A673 (cell line): Measurements from ENCODE around the gene PAXX. TPM values are rescaled to one million over a fixed set of nuclear protein-coding genes. Genes with fewer than 3 reads are reported as not detected.

Experiments used
- BruUV-seq: library from RNA; stranded (reverse); fragments of 400-500 nt; replicated peaks from 2 replicates; lab custom pipeline; 2021; lab: Mats Ljungman, UMichigan
- CTCF ChIA-PET: fragments of 300-600 bp; sonication (Branson Sonifier 250); formaldehyde crosslinking; loops from one replicate; lab custom pipeline; 2022; ENCODE audit warnings: antibody characterized with exemption; lab: Charles Lee
- POLR2A ChIA-PET: fragments of 300-600 bp; sonication (Branson Sonifier 250); formaldehyde crosslinking; loops from one replicate; lab custom pipeline; 2022; ENCODE audit warnings: antibody characterized with exemption; ENCODE audit not compliant: low non-redundant PET; lab: Charles Lee
- DNase-seq: peaks from one replicate; pipeline ENCODE4 v3.0.0-alpha.2; 2015; ENCODE audit warnings: low spot score
- H3K27ac ChIP-seq: fragments of 200-600 bp; sonication (generic); 2 replicates; pipeline ENCODE4 v1.5.1; 2016; ENCODE audit warnings: mixed run types, low read depth, mild to moderate bottlenecking, mixed read lengths, antibody characterized with exemption, low read length; ENCODE audit not compliant: poor library complexity, severe bottlenecking
- H3K27me3 ChIP-seq: fragments of 200-600 bp; sonication (generic); replicated peaks from 2 replicates; pipeline ENCODE4 v1.6.1; 2017; ENCODE audit warnings: mixed run types, low read depth, mild to moderate bottlenecking, mixed read lengths, antibody characterized with exemption, low read length; ENCODE audit not compliant: insufficient read depth, poor library complexity
- H3K36me3 ChIP-seq: fragments of 200-600 bp; sonication (generic); 2 replicates; pipeline ENCODE4 v1.6.1; 2016; ENCODE audit warnings: mixed run types, mild to moderate bottlenecking, mixed read lengths, antibody characterized with exemption, low read length; ENCODE audit not compliant: insufficient read depth, poor library complexity, severe bottlenecking
- H3K4me1 ChIP-seq: fragments of 200-600 bp; sonication (generic); 2 replicates; pipeline ENCODE4 v1.6.1; 2017; ENCODE audit warnings: mixed run types, mild to moderate bottlenecking, mixed read lengths, antibody characterized with exemption, low read length; ENCODE audit not compliant: insufficient read depth, poor library complexity, severe bottlenecking
- H3K4me3 ChIP-seq: fragments of 200-600 bp; sonication (generic); 2 replicates; pipeline ENCODE4 v1.5.1; 2016; ENCODE audit warnings: low read depth, mixed run types, mild to moderate bottlenecking, mixed read lengths, low read length; ENCODE audit not compliant: poor library complexity, severe bottlenecking
- H3K9me3 ChIP-seq: fragments of 200-600 bp; sonication (generic); 2 replicates; pipeline ENCODE4 v1.6.1; 2016; ENCODE audit warnings: mixed run types, low read depth, mild to moderate bottlenecking, mixed read lengths, antibody characterized with exemption, low read length; ENCODE audit not compliant: poor library complexity, severe bottlenecking
- EZH2 ChIP-seq: fragments of 200-600 bp; sonication (generic); IDR thresholded peaks from 2 replicates; pipeline ENCODE4 v1.6.1; 2017; ENCODE audit warnings: borderline replicate concordance, low read depth, mild to moderate bottlenecking, mixed read lengths, antibody characterized with exemption, low read length; ENCODE audit not compliant: poor library complexity, severe bottlenecking
- intact Hi-C: fragments of 100-400 bp; cut with micrococcal nuclease; formaldehyde crosslinking; loops from one replicate; pipeline ENCODE4 v1.10.0; 2022; ENCODE audit not compliant: unreplicated experiment
- total RNA-seq: library from RNA; stranded (reverse); gene quantifications from 2 replicates; pipeline ENCODE4 v1.2.3, GENCODE V29; 2021
- TF ChIP-seq, protein P1 (sequence below): fragments of 300-800, 200-600 bp; sonication (generic); conservative IDR thresholded peaks from 2 replicates; pipeline ENCODE4 v1.5.1; 2017; ENCODE audit warnings: low read depth, mild to moderate bottlenecking, antibody characterized with exemption, low read length, moderate library complexity, mixed read lengths

The PAXX gene
- total RNA-seq, 1 experiment from 2014 or later, result 91.5 TPM

- intact Hi-C loops, result no loop called here
- Histone ChIP-seq H3K4me3 (no peak overlapping the region), H3K27me3 (no peaks in the 10 kb centered on the region), H3K4me1 (no peaks in the 10 kb centered on the region), H3K27ac (no peak overlapping the region), H3K9me3 (no peaks in the 10 kb centered on the region), H3K36me3 (peaks cover 4% of the 10 kb centered on the region)
- BruUV-seq, result no TSS peak
- POLR2A ChIA-PET, result no interaction called here
- DNase-seq, result no peak
- CTCF ChIA-PET, result no interaction called here
- TF ChIP-seq, protein P1, sequence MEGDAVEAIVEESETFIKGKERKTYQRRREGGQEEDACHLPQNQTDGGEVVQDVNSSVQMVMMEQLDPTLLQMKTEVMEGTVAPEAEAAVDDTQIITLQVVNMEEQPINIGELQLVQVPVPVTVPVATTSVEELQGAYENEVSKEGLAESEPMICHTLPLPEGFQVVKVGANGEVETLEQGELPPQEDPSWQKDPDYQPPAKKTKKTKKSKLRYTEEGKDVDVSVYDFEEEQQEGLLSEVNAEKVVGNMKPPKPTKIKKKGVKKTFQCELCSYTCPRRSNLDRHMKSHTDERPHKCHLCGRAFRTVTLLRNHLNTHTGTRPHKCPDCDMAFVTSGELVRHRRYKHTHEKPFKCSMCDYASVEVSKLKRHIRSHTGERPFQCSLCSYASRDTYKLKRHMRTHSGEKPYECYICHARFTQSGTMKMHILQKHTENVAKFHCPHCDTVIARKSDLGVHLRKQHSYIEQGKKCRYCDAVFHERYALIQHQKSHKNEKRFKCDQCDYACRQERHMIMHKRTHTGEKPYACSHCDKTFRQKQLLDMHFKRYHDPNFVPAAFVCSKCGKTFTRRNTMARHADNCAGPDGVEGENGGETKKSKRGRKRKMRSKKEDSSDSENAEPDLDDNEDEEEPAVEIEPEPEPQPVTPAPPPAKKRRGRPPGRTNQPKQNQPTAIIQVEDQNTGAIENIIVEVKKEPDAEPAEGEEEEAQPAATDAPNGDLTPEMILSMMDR, result no peak
- no peak for TF ChIP-seq EZH2
These were observed 23.8 kb downstream of the PAXX start for GRCh38 chr9:137015976-137016375.

DNA sequence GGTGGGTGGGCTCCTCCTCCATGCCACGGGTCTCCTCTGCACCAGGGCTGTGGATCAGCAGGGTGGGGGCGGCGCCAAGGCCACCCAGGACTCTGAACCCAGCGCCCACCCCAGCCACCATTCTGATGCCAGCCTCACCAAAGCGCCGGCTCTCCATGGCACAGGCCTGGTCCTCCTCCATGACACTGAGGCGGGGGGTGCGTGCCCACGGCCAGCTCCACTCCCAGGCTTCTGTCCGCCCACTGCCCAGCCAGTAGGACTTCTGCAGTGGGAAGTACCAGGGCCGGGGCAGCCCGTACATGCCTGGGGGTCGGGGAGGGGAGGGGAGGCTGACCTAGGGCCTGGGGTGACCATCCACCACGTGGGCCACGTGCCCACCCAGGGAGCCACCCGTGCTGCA is 24.2 kb downstream of the PAXX start:
- Histone ChIP-seq H3K4me3 (no peak overlapping the region), H3K27me3 (no peaks in the 10 kb centered on the region), H3K36me3 (peaks cover 4% of the 10 kb centered on the region), H3K9me3 (no peaks in the 10 kb centered on the region), H3K4me1 (no peaks in the 10 kb centered on the region), H3K27ac (no peak overlapping the region)
- DNase-seq, result no peak
- ChIA-PET CTCF (no interaction called here), POLR2A (no interaction called here)
- intact Hi-C loops, result no loop called here
- TF ChIP-seq, protein P1, result no peak
- no peak for TF ChIP-seq EZH2
- BruUV-seq, result no TSS peak

GRCh38 chr9:137017071-137017470 is 24.8 kb downstream of the PAXX start:
- Histone ChIP-seq H3K4me1 (no peaks in the 10 kb centered on the region), H3K9me3 (no peaks in the 10 kb centered on the region), H3K27ac (no peak overlapping the region), H3K36me3 (peaks cover 4% of the 10 kb centered on the region), H3K4me3 (no peak overlapping the region), H3K27me3 (no peaks in the 10 kb centered on the region)
- intact Hi-C loops, result no loop called here
- TF ChIP-seq EZH2, result no peak
- TF ChIP-seq, protein P1, result no peak
- POLR2A ChIA-PET, result no interaction called here
- BruUV-seq, result no TSS peak
- no peak for DNase-seq
- CTCF ChIA-PET, result no interaction called here
